Effector memory CD4-positive, alpha-beta T cell (primary cell): ENCODE results near the gene NPTX1.

ENCODE experiments used
- DNase-seq, 3 donors: peaks; one replicate each; pipeline ENCODE4 v3.0.0-alpha.2; 2020
- H3K27ac ChIP-seq: 2 replicates; pipeline ENCODE4 v1.7.0; 2013; ENCODE audit warnings: mild to moderate bottlenecking, low read length, moderate library complexity; ENCODE audit not compliant: insufficient read depth, poor library complexity, severe bottlenecking
- H3K27me3 ChIP-seq: replicated peaks from 2 replicates; pipeline ENCODE4 v1.7.0; 2013; ENCODE audit warnings: mild to moderate bottlenecking, low read length; ENCODE audit not compliant: insufficient read depth, control insufficient read depth, poor library complexity, severe bottlenecking
- H3K36me3 ChIP-seq: 2 replicates; pipeline ENCODE4 v1.7.0; 2013; ENCODE audit warnings: mild to moderate bottlenecking, low read length, moderate library complexity; ENCODE audit not compliant: control insufficient read depth, insufficient read depth
- H3K4me1 ChIP-seq: 2 replicates; pipeline ENCODE4 v1.7.0; 2013; ENCODE audit warnings: low read length, mild to moderate bottlenecking; ENCODE audit not compliant: control insufficient read depth, insufficient read depth, poor library complexity, severe bottlenecking
- H3K4me3 ChIP-seq: 2 replicates; pipeline ENCODE4 v1.7.0; 2013; ENCODE audit warnings: low read length, low read depth, mild to moderate bottlenecking; ENCODE audit not compliant: insufficient read depth, poor library complexity, severe bottlenecking
- H3K9me3 ChIP-seq: 2 replicates; pipeline ENCODE4 v1.7.0; 2013; ENCODE audit warnings: mild to moderate bottlenecking, low read length, moderate library complexity; ENCODE audit not compliant: control insufficient read depth

Gene NPTX1

GRCh38 chr17:80492343-80493136 lies 16.1 kb upstream of the NPTX1 start:
- no peaks in the 10 kb centered on the region for H3K27me3 ChIP-seq
- no peaks in the 10 kb centered on the region for H3K36me3 ChIP-seq

GRCh38 chr17:80491478-80492342 lies 15.3 kb upstream of the NPTX1 start:
- no peaks in the 10 kb centered on the region for H3K27me3 ChIP-seq
- no peak overlapping the region for H3K27ac ChIP-seq

More at GRCh38 chr17:80492343-80493136, 16.1 kb upstream of the NPTX1 start:
- Histone ChIP-seq H3K9me3 (no peaks in the 10 kb centered on the region), H3K4me1 (no peaks in the 10 kb centered on the region), H3K4me3 (no peak overlapping the region), H3K27ac (no peak overlapping the region)
- no peak for DNase-seq

GRCh38 chr17:80487511-80487910 lies 11.1 kb upstream of the NPTX1 start:
- Histone ChIP-seq H3K4me3 (no peak overlapping the region), H3K27ac (no peak overlapping the region), H3K27me3 (no peaks in the 10 kb centered on the region), H3K4me1 (no peaks in the 10 kb centered on the region), H3K36me3 (no peaks in the 10 kb centered on the region), H3K9me3 (no peaks in the 10 kb centered on the region)
- DNase-seq, result no peak

More at GRCh38 chr17:80491478-80492342, 15.3 kb upstream of the NPTX1 start:
- H3K36me3 ChIP-seq, result no peaks in the 10 kb centered on the region
- H3K9me3 ChIP-seq, result no peaks in the 10 kb centered on the region
- H3K4me3 ChIP-seq, result no peak overlapping the region
- no peaks in the 10 kb centered on the region for H3K4me1 ChIP-seq
- DNase-seq, result no peak

- Histone ChIP-seq H3K27ac (no peak overlapping the region), H3K27me3 (no peaks in the 10 kb centered on the region), H3K36me3 (no peaks in the 10 kb centered on the region), H3K4me3 (no peak overlapping the region), H3K4me1 (no peaks in the 10 kb centered on the region), H3K9me3 (no peaks in the 10 kb centered on the region)
- no peak for DNase-seq
These were observed 10.3 kb upstream of the NPTX1 start for GRCh38 chr17:80486692-80487091.

- Histone ChIP-seq H3K4me3 (no peak overlapping the region), H3K4me1 (no peaks in the 10 kb centered on the region), H3K27me3 (peaks cover 4% of the 10 kb centered on the region)
These were observed 9.4 kb upstream of the NPTX1 start for GRCh38 chr17:80485846-80486245.

GRCh38 chr17:80482555-80483308 lies 6.3 kb upstream of the NPTX1 start:
- no peak for DNase-seq
- H3K9me3 ChIP-seq, result no peaks in the 10 kb centered on the region
- H3K27me3 ChIP-seq, result peaks cover 20% of the 10 kb centered on the region
- no peak overlapping the region for H3K27ac ChIP-seq
- H3K4me3 ChIP-seq, result no peak overlapping the region
- peaks cover 14% of the 10 kb centered on the region for H3K4me1 ChIP-seq
- H3K36me3 ChIP-seq, result no peaks in the 10 kb centered on the region

More at GRCh38 chr17:80485846-80486245, 9.4 kb upstream of the NPTX1 start:
- no peak for DNase-seq
- no peak overlapping the region for H3K27ac ChIP-seq
- H3K36me3 ChIP-seq, result no peaks in the 10 kb centered on the region
- H3K9me3 ChIP-seq, result no peaks in the 10 kb centered on the region

- peaks cover 27% of the 10 kb centered on the region for H3K27me3 ChIP-seq
- no peaks in the 10 kb centered on the region for H3K36me3 ChIP-seq
- H3K9me3 ChIP-seq, result no peaks in the 10 kb centered on the region
- peaks cover 21% of the 10 kb centered on the region for H3K4me1 ChIP-seq
- H3K27ac ChIP-seq, result no peak overlapping the region
- no peak overlapping the region for H3K4me3 ChIP-seq
- no peak for DNase-seq
These were observed 5.6 kb upstream of the NPTX1 start for GRCh38 chr17:80482058-80482318.

GRCh38 chr17:80481284-80482057 lies 5.1 kb upstream of the NPTX1 start:
- Histone ChIP-seq H3K9me3 (no peaks in the 10 kb centered on the region), H3K27me3 (peaks cover 32% of the 10 kb centered on the region), H3K27ac (no peak overlapping the region), H3K36me3 (no peaks in the 10 kb centered on the region), H3K4me3 (no peak overlapping the region), H3K4me1 (peaks cover 25% of the 10 kb centered on the region)
- no peak for DNase-seq

- Histone ChIP-seq H3K9me3 (no peaks in the 10 kb centered on the region), H3K27ac (no peak overlapping the region), H3K4me3 (no peak overlapping the region), H3K36me3 (no peaks in the 10 kb centered on the region), H3K27me3 (peaks cover 41% of the 10 kb centered on the region), H3K4me1 (peaks cover 34% of the 10 kb centered on the region)
- DNase-seq, result no peak
These were observed 3.8 kb upstream of the NPTX1 start for GRCh38 chr17:80480248-80480647.
